ENCODE measurements around the gene XKR8.

XKR8 gene

GRCh38 chr1:27959792-27960603 lies at the start of gene XKR8:
XKR8 (plus strand) TSS chr1:27959973; CDS start chr1:27960070, 97 bp downstream.
- DNase-seq (ENCODE audit: low spot score): peak; percentile 79

- DNase-seq (ENCODE audit: low spot score): peak; percentile 62
Observed at GRCh38 chr1:27912429-27912828, 47.3 kb upstream of the XKR8 start.

GRCh38 chr1:27915082-27915575 lies 44.6 kb upstream of the XKR8 start:
- no peak for DNase-seq (ENCODE audit: low spot score)

GRCh38 chr1:27922272-27922671 lies 37.5 kb upstream of the XKR8 start:
- DNase-seq (ENCODE audit: low spot score): no peak

- DNase-seq (ENCODE audit: low spot score): no peak
Observed at GRCh38 chr1:27928216-27928954, 31.4 kb upstream of the XKR8 start.

GRCh38 chr1:27931184-27931583 lies 28.6 kb upstream of the XKR8 start:
- no peak for DNase-seq (ENCODE audit: low spot score)

GRCh38 chr1:27931759-27932158 lies 28.0 kb upstream of the XKR8 start:
- DNase-seq (ENCODE audit: low spot score): no peak

GRCh38 chr1:27934818-27935549 lies 24.8 kb upstream of the XKR8 start, which contains the start of gene SMPDL3B:
SMPDL3B (plus strand) TSS chr1:27935000; CDS start chr1:27935184, 184 bp downstream.
- DNase-seq (ENCODE audit: low spot score): no peak

- no peak for DNase-seq (ENCODE audit: low spot score)
Observed at GRCh38 chr1:27935721-27936120, 24.1 kb upstream of the XKR8 start.

GRCh38 chr1:27936370-27936769 lies 23.4 kb upstream of the XKR8 start:
- DNase-seq (ENCODE audit: low spot score): no peak

- no peak for DNase-seq (ENCODE audit: low spot score)
Observed at GRCh38 chr1:27937524-27937836, 22.3 kb upstream of the XKR8 start.

- no peak for DNase-seq (ENCODE audit: low spot score)
Observed at GRCh38 chr1:27938488-27938887, 21.3 kb upstream of the XKR8 start.

GRCh38 chr1:27940297-27940696 lies 19.5 kb upstream of the XKR8 start:
- DNase-seq (ENCODE audit: low spot score): peak; percentile 62

GRCh38 chr1:27940870-27941560 lies 18.8 kb upstream of the XKR8 start:
- DNase-seq (ENCODE audit: low spot score): no peak

GRCh38 chr1:27941671-27942540 lies 17.9 kb upstream of the XKR8 start:
- no peak for DNase-seq (ENCODE audit: low spot score)

GRCh38 chr1:27945020-27945419 lies 14.8 kb upstream of the XKR8 start:
- no peak for DNase-seq (ENCODE audit: low spot score)

GRCh38 chr1:27949027-27949426 lies 10.7 kb upstream of the XKR8 start:
- DNase-seq (ENCODE audit: low spot score): no peak

- DNase-seq (ENCODE audit: low spot score): no peak
Observed at GRCh38 chr1:27951396-27951795, 8.4 kb upstream of the XKR8 start.

- DNase-seq (ENCODE audit: low spot score): no peak
Observed at GRCh38 chr1:27952147-27952546, 7.6 kb upstream of the XKR8 start.

- DNase-seq (ENCODE audit: low spot score): no peak
Observed at GRCh38 chr1:27954186-27954585, 5.6 kb upstream of the XKR8 start.

- no peak for DNase-seq (ENCODE audit: low spot score)
Observed at GRCh38 chr1:27955076-27955475, 4.7 kb upstream of the XKR8 start.
